Tibial artery (tissue), 4 donors: ENCODE results near the gene KDM4F.

ENCODE experiments used
- DNase-seq, 2 donors: peaks; one replicate each; pipeline ENCODE4 v3.0.0-alpha.2; 2019
- H3K27ac ChIP-seq, 2 donors: fragments of 200-600 bp; sonication (generic) in 1 of 2; 1 replicate in 1 of 2; 2 replicates in 1 of 2; pipeline ENCODE4 v1.5.1; 2018 to 2019; ENCODE audit warnings: mild to moderate bottlenecking in 1 of 2
- H3K27me3 ChIP-seq, 2 donors: fragments of 200-600 bp; sonication (generic) in 1 of 2; one replicate each; pipeline versions ENCODE4 v1.5.1 to v1.6.0; 2016 to 2019
- H3K36me3 ChIP-seq, 3 donors: fragments of 200-600 bp; sonication (generic) in 2 of 3; one replicate each; pipeline ENCODE4 v1.5.1; 2016 to 2019; ENCODE audit warnings: mild to moderate bottlenecking in 2 of 3
- H3K4me1 ChIP-seq, 4 donors: fragments of 200-600 bp; sonication (generic) in 2 of 4; 1 replicate in 3 of 4; 2 replicates in 1 of 4; pipeline ENCODE4 v1.5.1; 2016 to 2019
- H3K4me3 ChIP-seq, 2 donors: fragments of 200-600 bp; sonication (generic) in 1 of 2; 1 replicate in 1 of 2; 2 replicates in 1 of 2; pipeline ENCODE4 v1.5.1; 2018 to 2019; ENCODE audit warnings: mild to moderate bottlenecking in 2 of 2
- H3K9me3 ChIP-seq, 3 donors: fragments of 200-600 bp; sonication (generic) in 1 of 3; one replicate each; pipeline ENCODE4 v1.5.1; 2016 to 2019
- intact Hi-C: fragments of 100-400 bp; cut with DNase I; formaldehyde crosslinking; loops from one replicate; pipeline ENCODE4 v1.15.0; 2023; ENCODE audit warnings: low total_unique reads
- TF ChIP-seq, protein P1 (sequence below), 2 experiments: fragments of 200-600 bp in 1 of 2; fragments of 450-650 bp in 1 of 2; IDR thresholded peaks; one replicate each; pipeline ENCODE4 v1.5.1; 2017 to 2019; ENCODE audit warnings: antibody characterized with exemption in 2 of 2, mild to moderate bottlenecking in 1 of 2, moderate library complexity in 1 of 2

Gene KDM4F

GRCh38 chr11:95042906-95043305 is 6.3 kb upstream of the KDM4F start:
- intact Hi-C loops: no loop called here
- Histone ChIP-seq H3K36me3 (no peaks in the 10 kb centered on the region), H3K4me1 (no peaks in the 10 kb centered on the region), H3K27me3 (peaks cover 0 to 28% of the 10 kb centered on the region in 2 donors), H3K9me3 (no peaks in the 10 kb centered on the region), H3K4me3 (no peak overlapping the region), H3K27ac (no peak overlapping the region)
- TF ChIP-seq, protein P1, sequence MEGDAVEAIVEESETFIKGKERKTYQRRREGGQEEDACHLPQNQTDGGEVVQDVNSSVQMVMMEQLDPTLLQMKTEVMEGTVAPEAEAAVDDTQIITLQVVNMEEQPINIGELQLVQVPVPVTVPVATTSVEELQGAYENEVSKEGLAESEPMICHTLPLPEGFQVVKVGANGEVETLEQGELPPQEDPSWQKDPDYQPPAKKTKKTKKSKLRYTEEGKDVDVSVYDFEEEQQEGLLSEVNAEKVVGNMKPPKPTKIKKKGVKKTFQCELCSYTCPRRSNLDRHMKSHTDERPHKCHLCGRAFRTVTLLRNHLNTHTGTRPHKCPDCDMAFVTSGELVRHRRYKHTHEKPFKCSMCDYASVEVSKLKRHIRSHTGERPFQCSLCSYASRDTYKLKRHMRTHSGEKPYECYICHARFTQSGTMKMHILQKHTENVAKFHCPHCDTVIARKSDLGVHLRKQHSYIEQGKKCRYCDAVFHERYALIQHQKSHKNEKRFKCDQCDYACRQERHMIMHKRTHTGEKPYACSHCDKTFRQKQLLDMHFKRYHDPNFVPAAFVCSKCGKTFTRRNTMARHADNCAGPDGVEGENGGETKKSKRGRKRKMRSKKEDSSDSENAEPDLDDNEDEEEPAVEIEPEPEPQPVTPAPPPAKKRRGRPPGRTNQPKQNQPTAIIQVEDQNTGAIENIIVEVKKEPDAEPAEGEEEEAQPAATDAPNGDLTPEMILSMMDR (IDR thresholded peaks at IDR 0.05): no peak
- no peak for DNase-seq

- Histone ChIP-seq H3K27ac (no peak overlapping the region), H3K4me1 (no peaks in the 10 kb centered on the region), H3K4me3 (no peak overlapping the region), H3K9me3 (no peaks in the 10 kb centered on the region), H3K36me3 (no peaks in the 10 kb centered on the region), H3K27me3 (peaks cover 0 to 25% of the 10 kb centered on the region in 2 donors)
- intact Hi-C loops: no loop called here
- TF ChIP-seq, protein P1 (IDR thresholded peaks at IDR 0.05): no peak
- no peak for DNase-seq
Observed at GRCh38 chr11:95044010-95044409, 5.2 kb upstream of the KDM4F start.

DNA sequence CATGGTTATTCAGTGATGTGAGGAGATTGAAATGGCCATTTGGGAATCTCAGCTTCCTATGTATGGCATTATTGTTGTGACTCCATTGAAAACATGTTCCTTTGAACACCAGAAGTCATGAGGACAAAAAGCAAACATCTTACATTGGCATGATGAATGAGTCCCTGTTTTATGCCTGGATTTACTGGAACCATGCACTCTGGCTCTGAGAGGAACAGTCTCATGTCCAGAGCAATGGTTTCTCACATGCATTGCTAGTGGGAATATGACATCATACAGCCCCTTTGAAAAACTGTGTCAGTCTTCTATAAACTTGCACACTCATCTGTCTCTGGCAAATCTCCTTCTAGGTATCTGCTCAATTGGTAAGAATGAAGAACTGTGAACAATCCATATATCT is 3.4 kb upstream of the KDM4F start:
- TF ChIP-seq, protein P1 (IDR thresholded peaks at IDR 0.05): no peak
- intact Hi-C loops: no loop called here
- Histone ChIP-seq H3K4me1 (no peaks in the 10 kb centered on the region), H3K27ac (no peak overlapping the region), H3K36me3 (no peaks in the 10 kb centered on the region), H3K9me3 (no peaks in the 10 kb centered on the region), H3K4me3 (no peak overlapping the region), H3K27me3 (peaks cover 0 to 30% of the 10 kb centered on the region in 2 donors)
- no peak for DNase-seq

- Histone ChIP-seq H3K9me3 (no peaks in the 10 kb centered on the region), H3K4me3 (no peak overlapping the region), H3K27me3 (peaks cover 0 to 20% of the 10 kb centered on the region in 2 donors), H3K36me3 (no peaks in the 10 kb centered on the region), H3K27ac (no peak overlapping the region), H3K4me1 (no peaks in the 10 kb centered on the region)
- TF ChIP-seq, protein P1 (IDR thresholded peaks at IDR 0.05): no peak
- intact Hi-C loops: loop anchor here (10.0 kb wide), 1 partner anchor 66 kb away; no protein-coding TSS in a partner anchor
- no peak for DNase-seq
Observed at GRCh38 chr11:95050595-95051202, 1.5 kb downstream of the KDM4F start.

DNA sequence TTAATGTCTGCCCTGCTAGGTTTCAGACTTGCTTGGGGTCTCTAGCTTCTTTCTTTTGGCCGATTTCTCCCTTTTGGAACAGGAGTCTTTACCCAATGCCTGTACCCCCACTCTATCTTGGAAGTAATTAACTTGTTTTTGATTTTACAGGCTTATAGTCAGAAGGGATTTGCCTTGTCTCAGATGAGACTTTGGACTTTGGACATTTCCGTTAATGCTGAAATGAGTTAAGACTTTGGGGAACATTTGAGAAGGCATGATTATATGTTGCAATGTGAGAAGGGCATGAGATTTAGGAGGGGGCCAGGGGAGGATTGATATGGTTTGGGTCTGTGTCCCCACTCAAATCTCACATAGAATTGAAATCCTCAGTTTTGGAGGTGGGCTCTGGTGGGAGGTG is 5.1 kb downstream of the KDM4F start:
- intact Hi-C loops: loop anchor here (10.0 kb wide), 1 partner anchor 70 kb away; no protein-coding TSS in a partner anchor
- TF ChIP-seq, protein P1 (IDR thresholded peaks at IDR 0.05): no peak
- H3K9me3 ChIP-seq: no peaks in the 10 kb centered on the region

More for the DNA sequence above, 5.1 kb downstream of the KDM4F start:
- DNase-seq: no peak
- H3K4me1 ChIP-seq: no peaks in the 10 kb centered on the region
- H3K27me3 ChIP-seq: peaks cover 0 to 20% of the 10 kb centered on the region in 2 donors
- H3K27ac ChIP-seq: no peak overlapping the region
- H3K4me3 ChIP-seq: no peak overlapping the region
- no peaks in the 10 kb centered on the region for H3K36me3 ChIP-seq
